GM12878 (cell line): ENCODE data around the gene THOC7. TPM values are rescaled to one million over a fixed set of nuclear protein-coding genes. Genes with fewer than 3 reads are reported as not detected.

Experiments used
- ATAC-seq: fragments of 200-7000 bp; cut with Tn5 transposase; 3 replicates; pipeline ENCODE4 v1.9.1; 2020; ENCODE audit warnings: mild to moderate bottlenecking, moderate library complexity
- BruUV-seq: library from RNA; stranded (reverse); fragments of 400-500 nt; replicated peaks from 2 replicates; lab custom pipeline; 2021; lab: Mats Ljungman, UMichigan
- CTCF ChIA-PET: fragments of 300-600 bp; sonication (Branson Sonifier 250); formaldehyde crosslinking; extraction: SDS; loops from one replicate; lab custom pipeline; 2021; ENCODE audit warnings: inconsistent platforms; lab: Yijun Ruan, JAX
- POLR2A ChIA-PET: fragments of 350-600 bp; formaldehyde crosslinking; extraction: SDS; loops from one replicate; lab custom pipeline; 2021; ENCODE audit warnings: inconsistent platforms; lab: Charles Lee
- RAD21 ChIA-PET: fragments of 300-600 bp; sonication (Branson Sonifier 250); formaldehyde crosslinking; loops from one replicate; lab custom pipeline; 2023; ENCODE audit warnings: antibody characterized with exemption; ENCODE audit not compliant: unreplicated experiment; lab: Charles Lee
- SMC1A ChIA-PET: fragments of 300-600 bp; sonication (Branson Sonifier 250); formaldehyde crosslinking; loops from one replicate; lab custom pipeline; 2023; ENCODE audit not compliant: unreplicated experiment, uncharacterized antibody; lab: Charles Lee
- DNase-seq: peaks from one replicate; pipeline ENCODE4 v3.0.0-alpha.2; 2011; ENCODE audit warnings: low read depth, low spot score
- FAIRE-seq: peaks from 3 replicates; lab custom pipeline; 2011; peaks lifted over from hg19 to GRCh38; lab: Jason Lieb, UNC
- H2AFZ ChIP-seq: 2 replicates; pipeline ENCODE4 v1.6.0; 2011; ENCODE audit warnings: low read depth, low read length, control low read depth; ENCODE audit not compliant: control insufficient read depth
- H3K27ac ChIP-seq: 2 replicates; pipeline ENCODE4 v1.5.1; 2011; ENCODE audit warnings: control low read depth; ENCODE audit not compliant: control insufficient read depth, insufficient read depth
- H3K27me3 ChIP-seq, 2 experiments: replicated peaks in 1 of 2; 2 replicates each; pipeline versions ENCODE4 v1.6.0 to v1.6.1; 2011; ENCODE audit warnings: low read length in 1 of 2; ENCODE audit not compliant: control insufficient read depth in 2 of 2, insufficient read depth in 2 of 2
- H3K36me3 ChIP-seq, 2 experiments: 2 replicates each; pipeline ENCODE4 v1.5.1; 2011; ENCODE audit warnings: low read length in 1 of 2; ENCODE audit not compliant: control insufficient read depth in 2 of 2, insufficient read depth in 2 of 2
- H3K4me1 ChIP-seq: 2 replicates; pipeline ENCODE4 v1.6.1; 2011; ENCODE audit warnings: mild to moderate bottlenecking, low read length, moderate library complexity, mixed read lengths; ENCODE audit not compliant: control insufficient read depth, insufficient read depth
- H3K4me2 ChIP-seq: 2 replicates; pipeline ENCODE4 v1.6.0; 2011; ENCODE audit warnings: control low read depth; ENCODE audit not compliant: control insufficient read depth, insufficient read depth
- H3K4me3 ChIP-seq: fragments of 200-600 bp; sonication (generic); 2 replicates; pipeline ENCODE4 v1.5.1; 2016
- H3K79me2 ChIP-seq: 2 replicates; pipeline ENCODE4 v1.6.0; 2011; ENCODE audit warnings: low read length; ENCODE audit not compliant: control insufficient read depth, insufficient read depth
- H3K9ac ChIP-seq: 2 replicates; pipeline ENCODE4 v1.8.0; 2011; ENCODE audit warnings: low read length, control low read depth, mixed read lengths; ENCODE audit not compliant: control insufficient read depth, insufficient read depth
- H3K9me3 ChIP-seq: replicated peaks from 3 replicates; pipeline ENCODE4 v1.5.1; 2011; ENCODE audit warnings: mild to moderate bottlenecking, low read length; ENCODE audit not compliant: control insufficient read depth, insufficient read depth
- H4K20me1 ChIP-seq: 2 replicates; pipeline ENCODE4 v1.6.0; 2011; ENCODE audit not compliant: control insufficient read depth, insufficient read depth
- ASH2L ChIP-seq: fragments of 300-600, 200-600 bp; sonication (generic); IDR thresholded peaks from 2 replicates; pipeline ENCODE4 v1.6.1; 2017; ENCODE audit warnings: low read depth, mild to moderate bottlenecking, borderline replicate concordance
- BACH1 ChIP-seq: fragments of 450-650 bp; IDR thresholded peaks from 2 replicates; pipeline ENCODE4 v1.6.1; 2017; ENCODE audit warnings: mild to moderate bottlenecking, borderline replicate concordance
- BRCA1 ChIP-seq: IDR thresholded peaks from 2 replicates; pipeline ENCODE4 v1.6.1; 2011; ENCODE audit warnings: low read depth, low read length, improper control_type of control experiment
- CBFB ChIP-seq: IDR thresholded peaks from 2 replicates; pipeline ENCODE4 v1.6.1; 2016; ENCODE audit warnings: antibody characterized with exemption, low read depth
- CBX5 ChIP-seq: sonication (generic); IDR thresholded peaks from 2 replicates; pipeline ENCODE4 v1.6.1; 2016; ENCODE audit warnings: low read depth, moderate library complexity, mild to moderate bottlenecking, inconsistent platforms
- E2F4 ChIP-seq: IDR thresholded peaks from 2 replicates; pipeline ENCODE4 v1.6.1; 2012; ENCODE audit warnings: low read depth, low read length, improper control_type of control experiment
- GATAD2B ChIP-seq: fragments of 450-650 bp; conservative IDR thresholded peaks from 2 replicates; pipeline ENCODE4 v1.6.1; 2017; ENCODE audit warnings: low read depth, mild to moderate bottlenecking, moderate library complexity
- KDM1A ChIP-seq: fragments of 200-600 bp; sonication (generic); IDR thresholded peaks from 2 replicates; pipeline ENCODE4 v1.6.1; 2016; ENCODE audit warnings: borderline replicate concordance
- MYC ChIP-seq: IDR thresholded peaks from 2 replicates; pipeline ENCODE4 v1.6.1; 2011; ENCODE audit warnings: mild to moderate bottlenecking, low read length, moderate library complexity, inconsistent platforms; ENCODE audit not compliant: insufficient read depth, insufficient replicate concordance, insufficient read length, severe bottlenecking
- NFYB ChIP-seq: IDR thresholded peaks from 2 replicates; pipeline ENCODE4 v1.6.1; 2011; ENCODE audit warnings: low read depth, mild to moderate bottlenecking, low read length, improper control_type of control experiment, moderate library complexity; ENCODE audit not compliant: insufficient read depth
- SMARCA5 ChIP-seq: fragments of 450-650 bp; IDR thresholded peaks from 2 replicates; pipeline ENCODE4 v1.6.1; 2017; ENCODE audit warnings: mild to moderate bottlenecking
- SREBF2 ChIP-seq: IDR thresholded peaks from 2 replicates; pipeline ENCODE4 v1.6.1; 2012; ENCODE audit warnings: mild to moderate bottlenecking, low read length
- TARDBP ChIP-seq: IDR thresholded peaks from 2 replicates; pipeline ENCODE4 v1.6.1; 2016; ENCODE audit warnings: borderline replicate concordance
- TCF7 ChIP-seq: IDR thresholded peaks from 2 replicates; pipeline ENCODE4 v1.6.1; 2014; ENCODE audit warnings: antibody characterized with exemption, borderline replicate concordance
- WRNIP1 ChIP-seq: IDR thresholded peaks from 2 replicates; pipeline ENCODE4 v1.6.1; 2011; ENCODE audit warnings: low read depth, low read length, improper control_type of control experiment, borderline replicate concordance
- ZSCAN29 ChIP-seq: fragments of 450-650 bp; IDR thresholded peaks from 2 replicates; pipeline ENCODE4 v1.6.1; 2017; ENCODE audit warnings: mild to moderate bottlenecking, moderate library complexity
- WGBS: methylation state at CpG from one replicate; pipeline ENCODE4 v1.1.6; 2016; ENCODE audit warnings: low lambda C conversion rate; ENCODE audit not compliant: insufficient replicate concordance, insufficient coverage; ENCODE audit errors: missing lambda C conversion rate; 5-methylcytosine and 5-hydroxymethylcytosine counted together
- in situ Hi-C: fragments of 300-500 bp; cut with MboI; formaldehyde crosslinking; loops from 9 replicates; pipeline ENCODE4 v1.14.3; 2018; ENCODE audit warnings: mixed read lengths
- intact Hi-C: fragments of 100-400 bp; cut with micrococcal nuclease; formaldehyde crosslinking; loops from one replicate; pipeline ENCODE4 v1.14.2; 2022; ENCODE audit not compliant: unreplicated experiment
- polyA plus RNA-seq, 11 experiments: library from polyadenylated mRNA; depleted of rRNA in 4 of 11; unstranded in 6 of 11; stranded (reverse) in 5 of 11; fragments of >200 nt; fragmentation: Nextera tagmentation in 4 of 11; fragmentation: Illumina TruSeq in 1 of 11; extraction: Ambion mirVana in 4 of 11; extraction: Trizol in 1 of 11; gene quantifications; 1 replicate in 1 of 11; 2 replicates in 10 of 11; pipeline versions ENCODE4 v1.2.1 to v1.2.3, GENCODE V29; 2011 to 2016; ENCODE audit warnings: inconsistent platforms in 2 of 11, missing spikeins in 2 of 11, low read depth in 1 of 11
- total RNA-seq, 4 experiments: library from RNA; depleted of rRNA in 3 of 4; stranded (reverse); fragments of >200 nt in 3 of 4; fragmentation: Illumina TruSeq in 1 of 4; extraction: Trizol in 1 of 4; gene quantifications; 2 replicates each; pipeline versions ENCODE4 v1.2.1 to v1.2.3, GENCODE V29; 2013 to 2021
- TF ChIP-seq, protein P1 (sequence below): fragments of 450-650 bp; IDR thresholded peaks from 2 replicates; pipeline ENCODE4 v1.6.1; 2017; ENCODE audit warnings: antibody characterized with exemption, mild to moderate bottlenecking, moderate library complexity
- TF ChIP-seq, protein P2 (sequence below): IDR thresholded peaks from 2 replicates; pipeline ENCODE4 v1.6.1; 2012; ENCODE audit warnings: low read depth, low read length, improper control_type of control experiment
- TF ChIP-seq, protein P3 (sequence below): IDR thresholded peaks from 2 replicates; pipeline ENCODE4 v1.6.1; 2011; ENCODE audit warnings: low read depth, mild to moderate bottlenecking, low read length, moderate library complexity, borderline replicate concordance; ENCODE audit errors: extremely low read depth
- TF ChIP-seq, protein P4 (sequence below): IDR thresholded peaks from 2 replicates; pipeline ENCODE4 v1.6.1; 2011; ENCODE audit warnings: low read depth, low read length, improper control_type of control experiment, borderline replicate concordance

THOC7 gene
- total and polyA plus RNA-seq, 10 of the 15 experiments (the other 5 are each of a cell fraction or from before 2014, with no cell fraction given) = 61.7 to 269 (median 138) TPM

- TF ChIP-seq, protein P1, sequence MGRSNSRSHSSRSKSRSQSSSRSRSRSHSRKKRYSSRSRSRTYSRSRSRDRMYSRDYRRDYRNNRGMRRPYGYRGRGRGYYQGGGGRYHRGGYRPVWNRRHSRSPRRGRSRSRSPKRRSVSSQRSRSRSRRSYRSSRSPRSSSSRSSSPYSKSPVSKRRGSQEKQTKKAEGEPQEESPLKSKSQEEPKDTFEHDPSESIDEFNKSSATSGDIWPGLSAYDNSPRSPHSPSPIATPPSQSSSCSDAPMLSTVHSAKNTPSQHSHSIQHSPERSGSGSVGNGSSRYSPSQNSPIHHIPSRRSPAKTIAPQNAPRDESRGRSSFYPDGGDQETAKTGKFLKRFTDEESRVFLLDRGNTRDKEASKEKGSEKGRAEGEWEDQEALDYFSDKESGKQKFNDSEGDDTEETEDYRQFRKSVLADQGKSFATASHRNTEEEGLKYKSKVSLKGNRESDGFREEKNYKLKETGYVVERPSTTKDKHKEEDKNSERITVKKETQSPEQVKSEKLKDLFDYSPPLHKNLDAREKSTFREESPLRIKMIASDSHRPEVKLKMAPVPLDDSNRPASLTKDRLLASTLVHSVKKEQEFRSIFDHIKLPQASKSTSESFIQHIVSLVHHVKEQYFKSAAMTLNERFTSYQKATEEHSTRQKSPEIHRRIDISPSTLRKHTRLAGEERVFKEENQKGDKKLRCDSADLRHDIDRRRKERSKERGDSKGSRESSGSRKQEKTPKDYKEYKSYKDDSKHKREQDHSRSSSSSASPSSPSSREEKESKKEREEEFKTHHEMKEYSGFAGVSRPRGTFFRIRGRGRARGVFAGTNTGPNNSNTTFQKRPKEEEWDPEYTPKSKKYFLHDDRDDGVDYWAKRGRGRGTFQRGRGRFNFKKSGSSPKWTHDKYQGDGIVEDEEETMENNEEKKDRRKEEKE = no peak
- TF ChIP-seq TARDBP = no peak
- no peak for TF ChIP-seq BACH1
- TF ChIP-seq ASH2L = no peak
- no peak for TF ChIP-seq CBFB
- TF ChIP-seq GATAD2B = no peak
- TF ChIP-seq WRNIP1 = no peak
Observed at GRCh38 chr3:63803911-63804310, 59.7 kb downstream of the THOC7 start (continued).

- no peak for ATAC-seq
- POLR2A ChIA-PET = no interaction called here
- CTCF ChIA-PET = no interaction called here
- WGBS = 64% methylated on average over 5 of the region's 5 CpGs
- SMC1A ChIA-PET = no interaction called here
- H3K27ac ChIP-seq = no peak overlapping the region
- no peak overlapping the region for H3K4me2 ChIP-seq
- no peak overlapping the region for H3K4me3 ChIP-seq
- no peak for DNase-seq
- H3K9me3 ChIP-seq = no peaks in the 10 kb centered on the region
- H3K27me3 ChIP-seq = no peaks in the 10 kb centered on the region
- H4K20me1 ChIP-seq = no peaks in the 10 kb centered on the region
- RAD21 ChIA-PET = no interaction called here
- no peaks in the 10 kb centered on the region for H3K79me2 ChIP-seq
- no peaks in the 10 kb centered on the region for H3K36me3 ChIP-seq
- FAIRE-seq = no peak
- H3K4me1 ChIP-seq = no peaks in the 10 kb centered on the region
- in situ Hi-C loops = loop anchor here (25.0 kb wide), 1 partner anchor 1188 kb away; no protein-coding TSS in a partner anchor
- no peak overlapping the region for H2AFZ ChIP-seq
- BruUV-seq = no TSS peak
- H3K9ac ChIP-seq = no peak overlapping the region
- intact Hi-C loops = no loop called here
- no peak for TF ChIP-seq KDM1A
- no peak for TF ChIP-seq ZSCAN29
- TF ChIP-seq, protein P2, sequence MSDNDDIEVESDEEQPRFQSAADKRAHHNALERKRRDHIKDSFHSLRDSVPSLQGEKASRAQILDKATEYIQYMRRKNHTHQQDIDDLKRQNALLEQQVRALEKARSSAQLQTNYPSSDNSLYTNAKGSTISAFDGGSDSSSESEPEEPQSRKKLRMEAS = no peak
- no peak for TF ChIP-seq NFYB
- TF ChIP-seq MYC = no peak
- TF ChIP-seq CBX5 = no peak
- no peak for TF ChIP-seq BRCA1
- no peak for TF ChIP-seq SMARCA5
- TF ChIP-seq, protein P3, sequence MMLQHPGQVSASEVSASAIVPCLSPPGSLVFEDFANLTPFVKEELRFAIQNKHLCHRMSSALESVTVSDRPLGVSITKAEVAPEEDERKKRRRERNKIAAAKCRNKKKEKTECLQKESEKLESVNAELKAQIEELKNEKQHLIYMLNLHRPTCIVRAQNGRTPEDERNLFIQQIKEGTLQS = no peak
- TF ChIP-seq SREBF2 = no peak
- no peak for TF ChIP-seq TCF7
- TF ChIP-seq E2F4 = no peak
- TF ChIP-seq, protein P4, sequence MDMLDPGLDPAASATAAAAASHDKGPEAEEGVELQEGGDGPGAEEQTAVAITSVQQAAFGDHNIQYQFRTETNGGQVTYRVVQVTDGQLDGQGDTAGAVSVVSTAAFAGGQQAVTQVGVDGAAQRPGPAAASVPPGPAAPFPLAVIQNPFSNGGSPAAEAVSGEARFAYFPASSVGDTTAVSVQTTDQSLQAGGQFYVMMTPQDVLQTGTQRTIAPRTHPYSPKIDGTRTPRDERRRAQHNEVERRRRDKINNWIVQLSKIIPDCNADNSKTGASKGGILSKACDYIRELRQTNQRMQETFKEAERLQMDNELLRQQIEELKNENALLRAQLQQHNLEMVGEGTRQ = no peak
- no peak for TF ChIP-seq BACH1
Observed at GRCh38 chr3:63800097-63800496, 63.5 kb downstream of the THOC7 start.
